Mammary epithelial cell (primary cell): ENCODE results near the gene ENTREP3.

Experiments used
- CTCF ChIP-seq, 2 donors: IDR thresholded peaks in 1 of 2; conservative IDR thresholded peaks in 1 of 2; 2 replicates each; pipeline ENCODE4 v1.5.1; 2011 to 2012; ENCODE audit warnings: inconsistent platforms in 2 of 2, low read length in 2 of 2, mild to moderate bottlenecking in 2 of 2, control low read depth in 1 of 2, low read depth in 1 of 2; ENCODE audit not compliant: insufficient read depth in 1 of 2; ENCODE audit errors: extremely low read depth in 1 of 2
- EZH2 ChIP-seq: IDR thresholded peaks from 2 replicates; pipeline ENCODE4 v1.6.1; 2012; ENCODE audit warnings: low read length, inconsistent platforms, borderline replicate concordance

DNA sequence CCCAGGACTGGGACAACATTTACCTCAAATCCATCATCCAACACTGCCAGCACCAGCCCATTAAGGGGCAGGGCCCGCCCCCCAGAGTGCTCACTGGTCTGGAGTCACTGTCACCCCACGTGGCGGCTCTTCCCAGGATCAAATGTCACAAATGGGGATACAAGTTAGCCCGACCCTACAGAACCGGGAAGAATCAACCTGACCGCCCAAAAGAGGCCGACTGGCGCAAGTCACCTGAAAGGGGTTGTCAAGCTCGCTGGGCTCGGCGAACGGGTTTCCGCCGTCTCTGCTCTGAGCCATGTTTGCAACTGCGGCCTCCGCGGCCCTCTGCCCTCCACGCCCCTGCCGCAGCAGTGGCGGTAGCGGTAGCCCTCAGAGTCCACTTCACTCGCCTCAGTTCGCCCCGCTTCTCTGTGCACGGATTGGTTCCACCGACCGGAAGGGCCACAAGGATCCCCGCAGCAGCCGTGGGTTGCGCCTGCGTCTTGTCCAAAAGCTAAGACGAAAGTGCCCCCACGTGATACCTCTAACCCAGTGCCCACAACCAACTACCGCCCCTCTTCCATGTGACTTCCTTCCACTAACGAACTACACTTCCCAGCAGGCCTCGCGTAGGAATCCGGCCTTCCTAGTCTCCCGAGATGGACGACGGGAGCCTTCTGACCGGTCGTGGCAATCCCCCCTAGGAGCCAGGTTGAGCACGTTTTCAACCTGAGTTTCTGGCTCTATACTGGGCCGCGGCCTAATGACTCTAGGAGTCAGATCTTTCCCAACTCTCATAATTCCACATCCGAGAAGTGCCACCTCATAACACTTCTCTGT lies 6.8 kb upstream of the ENTREP3 start, which contains the start of gene SCAMP3:
- TF ChIP-seq EZH2 (no peak), CTCF (conservative IDR thresholded peaks at IDR 0.05 in 1 of 2, IDR thresholded peaks at IDR 0.05 in 1 of 2; ENCODE audit: extremely low read depth in 1 of 2, insufficient read depth in 1 of 2, low read depth in 1 of 2, low read length in 2 of 2) (no peak)
